GM23338 (cell line): Measurements from ENCODE around the gene FAM149B1. TPM values are rescaled to one million over a fixed set of nuclear protein-coding genes. Genes with fewer than 3 reads are reported as not detected.
A peak's percentile ranks its signal among the peaks of the same experiment; 100 is the strongest.

Experiments used
- ATAC-seq: fragments of 200-7000 bp; cut with Tn5 transposase; 3 replicates; pipeline ENCODE4 v1.9.1; 2020
- DNase-seq: peaks from one replicate; pipeline ENCODE4 v3.0.0-alpha.2; 2015; ENCODE audit warnings: low spot score
- H2AFZ ChIP-seq: fragments of 200-600 bp; sonication (generic); 2 replicates; pipeline ENCODE4 v1.8.0; 2016; ENCODE audit warnings: antibody characterized with exemption, mild to moderate bottlenecking, moderate library complexity
- H3F3A ChIP-seq: fragments of 200-600 bp; sonication (generic); replicated peaks from 2 replicates; pipeline ENCODE4 v1.8.0; 2017; ENCODE audit warnings: antibody characterized with exemption, mixed run types, low read depth
- H3K27ac ChIP-seq: fragments of 200-600 bp; sonication (generic); 2 replicates; pipeline ENCODE4 v1.6.1; 2016; ENCODE audit warnings: low read depth
- H3K27me3 ChIP-seq: fragments of 200-600 bp; sonication (generic); 2 replicates; pipeline ENCODE4 v1.8.0; 2016; ENCODE audit warnings: mild to moderate bottlenecking, mixed run types, moderate library complexity; ENCODE audit not compliant: insufficient read depth
- H3K36me3 ChIP-seq: fragments of 200-600 bp; sonication (generic); 2 replicates; pipeline ENCODE4 v1.8.0; 2016; ENCODE audit warnings: mild to moderate bottlenecking; ENCODE audit not compliant: insufficient read depth
- H3K4me1 ChIP-seq: fragments of 200-600 bp; sonication (generic); 2 replicates; pipeline ENCODE4 v1.8.0; 2016; ENCODE audit warnings: mild to moderate bottlenecking, moderate library complexity; ENCODE audit not compliant: insufficient read depth
- H3K4me2 ChIP-seq: fragments of 200-600 bp; sonication (generic); 2 replicates; pipeline ENCODE4 v1.7.1; 2017; ENCODE audit warnings: mixed run types
- H3K4me3 ChIP-seq: fragments of 200-600 bp; sonication (generic); 2 replicates; pipeline ENCODE4 v1.6.1; 2016; ENCODE audit warnings: mixed run types
- H3K79me2 ChIP-seq: fragments of 200-600 bp; sonication (generic); replicated peaks from 2 replicates; pipeline ENCODE4 v1.8.0; 2017; ENCODE audit warnings: mild to moderate bottlenecking; ENCODE audit not compliant: insufficient read depth
- H3K9me2 ChIP-seq: fragments of 200-600 bp; sonication (generic); 2 replicates; pipeline ENCODE4 v1.8.0; 2017; ENCODE audit not compliant: insufficient read depth
- H4K20me1 ChIP-seq: fragments of 200-600 bp; sonication (generic); replicated peaks from 2 replicates; pipeline ENCODE4 v1.8.0; 2017; ENCODE audit warnings: mild to moderate bottlenecking; ENCODE audit not compliant: insufficient read depth
- H3K27ac Mint-ChIP-seq: 2 replicates; pipeline ENCODE4 v1.8.0; 2020; ENCODE audit warnings: inconsistent platforms, mild to moderate bottlenecking, moderate library complexity, mixed read lengths
- H3K27me3 Mint-ChIP-seq: 3 replicates; pipeline ENCODE4 v1.8.0; 2022; ENCODE audit warnings: low read depth, mild to moderate bottlenecking, moderate library complexity, mixed read lengths, inconsistent platforms; ENCODE audit not compliant: insufficient read depth, poor library complexity
- H3K36me3 Mint-ChIP-seq: 3 replicates; pipeline ENCODE4 v1.8.0; 2021; ENCODE audit warnings: low read depth, mild to moderate bottlenecking, inconsistent platforms, moderate library complexity, mixed read lengths
- H3K4me1 Mint-ChIP-seq: 3 replicates; pipeline ENCODE4 v1.8.0; 2020; ENCODE audit warnings: mild to moderate bottlenecking, inconsistent platforms, mixed read lengths
- H3K4me3 Mint-ChIP-seq: 3 replicates; pipeline ENCODE4 v1.8.0; 2021; ENCODE audit warnings: moderate library complexity, mild to moderate bottlenecking, inconsistent platforms, mixed read lengths
- H3K9me3 Mint-ChIP-seq: 3 replicates; pipeline ENCODE4 v1.8.0; 2020; ENCODE audit warnings: moderate library complexity, mild to moderate bottlenecking, inconsistent platforms, mixed read lengths
- CREB1 ChIP-seq: fragments of 250-450 bp; sonication (Bioruptor Pico); IDR thresholded peaks from 2 replicates; pipeline ENCODE4 v1.5.0; 2020; ENCODE audit warnings: low read depth, mild to moderate bottlenecking, moderate library complexity
- EZH2 ChIP-seq: fragments of 200-600 bp; sonication (generic); IDR thresholded peaks from one replicate; pipeline ENCODE4 v1.8.0; 2017; ENCODE audit warnings: antibody characterized with exemption, mild to moderate bottlenecking, low read depth; ENCODE audit not compliant: unreplicated experiment
- EZH2phosphoT487 ChIP-seq: fragments of 200-600 bp; sonication (generic); IDR thresholded peaks from one replicate; pipeline ENCODE4 v1.8.1; 2018; ENCODE audit warnings: antibody characterized with exemption; ENCODE audit not compliant: unreplicated experiment
- JUNB ChIP-seq: IDR thresholded peaks from one replicate; pipeline ENCODE4 v1.6.1; 2016; ENCODE audit warnings: antibody characterized with exemption; ENCODE audit not compliant: unreplicated experiment
- NANOG ChIP-seq: IDR thresholded peaks from 2 replicates; pipeline ENCODE4 v1.6.1; 2016; ENCODE audit warnings: antibody characterized with exemption, borderline replicate concordance
- ZNF114 ChIP-seq: fragments of 250-450 bp; sonication (Bioruptor Pico); IDR thresholded peaks from 2 replicates; pipeline ENCODE4 v1.5.0; 2020; ENCODE audit warnings: mild to moderate bottlenecking, moderate library complexity
- ZNF331 ChIP-seq: fragments of 250-450 bp; sonication (Bioruptor Pico); IDR thresholded peaks from 2 replicates; pipeline ENCODE4 v1.5.0; 2020; ENCODE audit warnings: low read depth, mild to moderate bottlenecking, moderate library complexity
- polyA plus RNA-seq: library from polyadenylated mRNA; unstranded; fragments of >200 nt; fragmentation: Nextera tagmentation; extraction: Ambion mirVana; gene quantifications from 2 replicates; pipeline ENCODE4 v1.2.1, GENCODE V29; 2016
- total RNA-seq: library from RNA; depleted of rRNA; stranded (reverse); fragments of >200 nt; shearing (Covaris generic); gene quantifications from 2 replicates; pipeline ENCODE4 v1.2.3, GENCODE V29; 2014
- TF ChIP-seq, protein P1 (sequence below): fragments of 250-450 bp; sonication (Bioruptor Pico); IDR thresholded peaks from 2 replicates; pipeline ENCODE4 v1.5.0; 2020; ENCODE audit warnings: mild to moderate bottlenecking, moderate library complexity
- TF ChIP-seq, protein P2 (sequence below): IDR thresholded peaks from one replicate; pipeline ENCODE4 v1.6.1; 2018; ENCODE audit warnings: antibody characterized with exemption; ENCODE audit not compliant: unreplicated experiment

Gene FAM149B1
- total and polyA plus RNA-seq, 2 experiments from 2014 or later: 11.2 to 19.3 TPM

DNA sequence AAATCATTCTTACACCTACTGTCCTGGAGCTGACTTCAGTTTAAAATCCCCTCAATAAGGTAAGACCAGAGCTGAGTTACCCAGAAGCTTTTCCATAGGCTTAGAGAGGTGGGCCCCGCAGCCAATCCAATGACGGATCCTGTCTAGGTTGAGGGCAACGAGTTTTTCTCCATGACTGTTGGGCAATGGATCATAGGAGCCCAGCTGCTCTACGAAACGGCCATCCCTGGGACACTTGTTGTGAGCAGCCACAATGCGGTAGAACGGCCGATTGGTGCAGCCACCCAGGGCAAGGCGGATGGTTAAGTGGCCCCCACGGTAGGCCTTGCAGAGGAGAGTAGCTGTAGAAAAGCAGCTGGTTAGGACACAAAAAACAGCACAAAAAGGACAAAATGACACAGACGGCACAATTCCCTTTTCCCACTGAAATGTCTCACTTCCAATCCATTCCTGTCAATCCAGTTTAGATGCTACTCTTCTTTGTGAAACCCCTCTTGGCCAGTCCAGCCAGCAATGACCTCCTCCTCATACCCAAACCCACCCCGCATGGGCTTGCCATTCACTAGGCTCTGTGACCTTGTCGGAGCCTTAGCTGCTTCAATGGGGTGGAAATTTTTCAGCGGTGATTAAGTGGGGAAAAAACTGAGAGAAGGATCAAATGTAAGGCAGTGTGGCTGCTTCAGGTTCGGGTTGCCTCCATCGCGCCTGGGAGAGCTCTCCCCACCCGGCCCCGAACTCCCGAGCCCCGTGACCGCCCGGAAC, 83.9 kb downstream of the FAM149B1 start:
- DNase-seq (peak; percentile 54), ATAC-seq (peak; percentile 11)
- Histone ChIP-seq H3K27ac (peak overlapping the region; percentile 91), H3K79me2 (peaks cover 55% of the 10 kb centered on the region), H4K20me1 (no peaks in the 10 kb centered on the region), H3K27me3 (no peaks in the 10 kb centered on the region), H2AFZ (peak overlapping the region; percentile 66; the same call in 1 of the 2 replicates), H3K4me3 (peak overlapping the region; percentile 78), H3K4me1 (peaks cover 17% of the 10 kb centered on the region), H3F3A (peaks cover 16% of the 10 kb centered on the region), H3K9me2 (no peaks in the 10 kb centered on the region), H3K4me2 (peak overlapping the region; percentile 96), H3K36me3 (peaks cover 21% of the 10 kb centered on the region)
- Mint-ChIP-seq H3K27me3 (peaks cover 5% of the 10 kb centered on the region), H3K36me3 (peaks cover 40% of the 10 kb centered on the region), H3K4me3 (peak overlapping the region; percentile 99), H3K4me1 (peaks cover 9% of the 10 kb centered on the region; the same call in 2 of the 3 replicates), H3K27ac (peak overlapping the region; percentile 99), H3K9me3 (no peaks in the 10 kb centered on the region)
- TF ChIP-seq JUNB (no peak), ZNF331 (no peak), ZNF114 (CRISPR knock-in tag) (no peak), CREB1 (CRISPR knock-in tag) (no peak), EZH2phosphoT487 (no peak), NANOG (no peak), EZH2 (no peak)
- TF ChIP-seq, protein P1, sequence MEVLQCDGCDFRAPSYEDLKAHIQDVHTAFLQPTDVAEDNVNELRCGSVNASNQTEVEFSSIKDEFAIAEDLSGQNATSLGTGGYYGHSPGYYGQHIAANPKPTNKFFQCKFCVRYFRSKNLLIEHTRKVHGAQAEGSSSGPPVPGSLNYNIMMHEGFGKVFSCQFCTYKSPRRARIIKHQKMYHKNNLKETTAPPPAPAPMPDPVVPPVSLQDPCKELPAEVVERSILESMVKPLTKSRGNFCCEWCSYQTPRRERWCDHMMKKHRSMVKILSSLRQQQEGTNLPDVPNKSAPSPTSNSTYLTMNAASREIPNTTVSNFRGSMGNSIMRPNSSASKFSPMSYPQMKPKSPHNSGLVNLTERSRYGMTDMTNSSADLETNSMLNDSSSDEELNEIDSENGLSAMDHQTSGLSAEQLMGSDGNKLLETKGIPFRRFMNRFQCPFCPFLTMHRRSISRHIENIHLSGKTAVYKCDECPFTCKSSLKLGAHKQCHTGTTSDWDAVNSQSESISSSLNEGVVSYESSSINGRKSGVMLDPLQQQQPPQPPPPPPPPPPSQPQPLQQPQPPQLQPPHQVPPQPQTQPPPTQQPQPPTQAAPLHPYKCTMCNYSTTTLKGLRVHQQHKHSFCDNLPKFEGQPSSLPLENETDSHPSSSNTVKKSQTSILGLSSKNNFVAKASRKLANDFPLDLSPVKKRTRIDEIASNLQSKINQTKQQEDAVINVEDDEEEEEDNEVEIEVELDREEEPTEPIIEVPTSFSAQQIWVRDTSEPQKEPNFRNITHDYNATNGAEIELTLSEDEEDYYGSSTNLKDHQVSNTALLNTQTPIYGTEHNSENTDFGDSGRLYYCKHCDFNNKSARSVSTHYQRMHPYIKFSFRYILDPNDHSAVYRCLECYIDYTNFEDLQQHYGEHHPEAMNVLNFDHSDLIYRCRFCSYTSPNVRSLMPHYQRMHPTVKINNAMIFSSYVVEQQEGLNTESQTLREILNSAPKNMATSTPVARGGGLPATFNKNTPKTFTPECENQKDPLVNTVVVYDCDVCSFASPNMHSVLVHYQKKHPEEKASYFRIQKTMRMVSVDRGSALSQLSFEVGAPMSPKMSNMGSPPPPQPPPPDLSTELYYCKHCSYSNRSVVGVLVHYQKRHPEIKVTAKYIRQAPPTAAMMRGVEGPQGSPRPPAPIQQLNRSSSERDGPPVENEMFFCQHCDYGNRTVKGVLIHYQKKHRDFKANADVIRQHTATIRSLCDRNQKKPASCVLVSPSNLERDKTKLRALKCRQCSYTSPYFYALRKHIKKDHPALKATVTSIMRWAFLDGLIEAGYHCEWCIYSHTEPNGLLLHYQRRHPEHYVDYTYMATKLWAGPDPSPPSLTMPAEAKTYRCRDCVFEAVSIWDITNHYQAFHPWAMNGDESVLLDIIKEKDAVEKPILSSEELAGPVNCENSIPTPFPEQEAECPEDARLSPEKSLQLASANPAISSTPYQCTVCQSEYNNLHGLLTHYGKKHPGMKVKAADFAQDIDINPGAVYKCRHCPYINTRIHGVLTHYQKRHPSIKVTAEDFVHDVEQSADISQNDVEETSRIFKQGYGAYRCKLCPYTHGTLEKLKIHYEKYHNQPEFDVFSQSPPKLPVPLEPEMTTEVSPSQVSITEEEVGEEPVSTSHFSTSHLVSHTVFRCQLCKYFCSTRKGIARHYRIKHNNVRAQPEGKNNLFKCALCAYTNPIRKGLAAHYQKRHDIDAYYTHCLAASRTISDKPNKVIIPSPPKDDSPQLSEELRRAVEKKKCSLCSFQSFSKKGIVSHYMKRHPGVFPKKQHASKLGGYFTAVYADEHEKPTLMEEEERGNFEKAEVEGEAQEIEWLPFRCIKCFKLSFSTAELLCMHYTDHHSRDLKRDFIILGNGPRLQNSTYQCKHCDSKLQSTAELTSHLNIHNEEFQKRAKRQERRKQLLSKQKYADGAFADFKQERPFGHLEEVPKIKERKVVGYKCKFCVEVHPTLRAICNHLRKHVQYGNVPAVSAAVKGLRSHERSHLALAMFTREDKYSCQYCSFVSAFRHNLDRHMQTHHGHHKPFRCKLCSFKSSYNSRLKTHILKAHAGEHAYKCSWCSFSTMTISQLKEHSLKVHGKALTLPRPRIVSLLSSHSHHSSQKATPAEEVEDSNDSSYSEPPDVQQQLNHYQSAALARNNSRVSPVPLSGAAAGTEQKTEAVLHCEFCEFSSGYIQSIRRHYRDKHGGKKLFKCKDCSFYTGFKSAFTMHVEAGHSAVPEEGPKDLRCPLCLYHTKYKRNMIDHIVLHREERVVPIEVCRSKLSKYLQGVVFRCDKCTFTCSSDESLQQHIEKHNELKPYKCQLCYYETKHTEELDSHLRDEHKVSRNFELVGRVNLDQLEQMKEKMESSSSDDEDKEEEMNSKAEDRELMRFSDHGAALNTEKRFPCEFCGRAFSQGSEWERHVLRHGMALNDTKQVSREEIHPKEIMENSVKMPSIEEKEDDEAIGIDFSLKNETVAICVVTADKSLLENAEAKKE: no peak
- TF ChIP-seq, protein P2, sequence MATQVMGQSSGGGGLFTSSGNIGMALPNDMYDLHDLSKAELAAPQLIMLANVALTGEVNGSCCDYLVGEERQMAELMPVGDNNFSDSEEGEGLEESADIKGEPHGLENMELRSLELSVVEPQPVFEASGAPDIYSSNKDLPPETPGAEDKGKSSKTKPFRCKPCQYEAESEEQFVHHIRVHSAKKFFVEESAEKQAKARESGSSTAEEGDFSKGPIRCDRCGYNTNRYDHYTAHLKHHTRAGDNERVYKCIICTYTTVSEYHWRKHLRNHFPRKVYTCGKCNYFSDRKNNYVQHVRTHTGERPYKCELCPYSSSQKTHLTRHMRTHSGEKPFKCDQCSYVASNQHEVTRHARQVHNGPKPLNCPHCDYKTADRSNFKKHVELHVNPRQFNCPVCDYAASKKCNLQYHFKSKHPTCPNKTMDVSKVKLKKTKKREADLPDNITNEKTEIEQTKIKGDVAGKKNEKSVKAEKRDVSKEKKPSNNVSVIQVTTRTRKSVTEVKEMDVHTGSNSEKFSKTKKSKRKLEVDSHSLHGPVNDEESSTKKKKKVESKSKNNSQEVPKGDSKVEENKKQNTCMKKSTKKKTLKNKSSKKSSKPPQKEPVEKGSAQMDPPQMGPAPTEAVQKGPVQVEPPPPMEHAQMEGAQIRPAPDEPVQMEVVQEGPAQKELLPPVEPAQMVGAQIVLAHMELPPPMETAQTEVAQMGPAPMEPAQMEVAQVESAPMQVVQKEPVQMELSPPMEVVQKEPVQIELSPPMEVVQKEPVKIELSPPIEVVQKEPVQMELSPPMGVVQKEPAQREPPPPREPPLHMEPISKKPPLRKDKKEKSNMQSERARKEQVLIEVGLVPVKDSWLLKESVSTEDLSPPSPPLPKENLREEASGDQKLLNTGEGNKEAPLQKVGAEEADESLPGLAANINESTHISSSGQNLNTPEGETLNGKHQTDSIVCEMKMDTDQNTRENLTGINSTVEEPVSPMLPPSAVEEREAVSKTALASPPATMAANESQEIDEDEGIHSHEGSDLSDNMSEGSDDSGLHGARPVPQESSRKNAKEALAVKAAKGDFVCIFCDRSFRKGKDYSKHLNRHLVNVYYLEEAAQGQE: no peak
